Astrocyte of the cerebellum (primary cell): Measurements from ENCODE around the gene EEF1AKMT4.

Experiments
- DNase-seq: peaks from one replicate; pipeline ENCODE4 v3.0.0-alpha.2; 2011; ENCODE audit warnings: low read depth
- H3K4me3 ChIP-seq: 2 replicates; pipeline ENCODE4 v1.5.1; 2011; ENCODE audit warnings: mild to moderate bottlenecking, low read depth, low read length, moderate library complexity
- CTCF ChIP-seq: IDR thresholded peaks from 2 replicates; pipeline ENCODE4 v1.5.1; 2012; ENCODE audit warnings: low read length, low read depth, moderate library complexity, mild to moderate bottlenecking; ENCODE audit errors: missing control alignments
- in situ Hi-C: cut with HindIII; loops from 2 replicates; pipeline ENCODE4 v1.10.0; 2017; ENCODE audit warnings: low sequenced_read_pairs

Gene EEF1AKMT4

GRCh38 chr3:184306341-184306972 is 57.0 kb downstream of the EEF1AKMT4 start:
- no peak overlapping the region for H3K4me3 ChIP-seq
- no peak for TF ChIP-seq CTCF
- in situ Hi-C loops: no loop called here
- DNase-seq: no peak

- in situ Hi-C loops: no loop called here
- DNase-seq: no peak
- TF ChIP-seq CTCF: no peak
- H3K4me3 ChIP-seq: no peak overlapping the region
These were observed 58.4 kb downstream of the EEF1AKMT4 start for GRCh38 chr3:184307915-184308314.
